Activated CD4-positive, alpha-beta T cell treated with anti-CD3 and anti-CD28 coated beads for 1 hour (primary cell): ENCODE measurements around the gene TRIM16.
"Not testable (repeated sequence)": the region's sequence is repeated elsewhere in the genome, so short reads cannot be mapped to it uniquely, and the experiment has no call there.

Experiments used
- DNase-seq: peaks from one replicate; pipeline ENCODE4 v3.0.0-alpha.2; 2020

TRIM16 gene

GRCh38 chr17:15683824-15684478 is at the start of gene TRIM16:
TRIM16 (minus strand) TSS chr17:15684311; CDS start chr17:15651609, 32,702 bp downstream.
- DNase-seq = peak; percentile 73

GRCh38 chr17:15733174-15733789 is 49.2 kb upstream of the TRIM16 start:
- not testable (repeated sequence) for DNase-seq

- not testable (repeated sequence) for DNase-seq
Observed at GRCh38 chr17:15731900-15732299, 47.8 kb upstream of the TRIM16 start, which contains the start of gene TBC1D26. TBC1D26 (plus strand) TSS chr17:15732283; CDS start chr17:15735349, 3,066 bp downstream.

GRCh38 chr17:15730535-15730934 is 46.4 kb upstream of the TRIM16 start:
- DNase-seq = not testable (repeated sequence)

- not testable (repeated sequence) for DNase-seq
Observed at GRCh38 chr17:15716601-15717563, 32.8 kb upstream of the TRIM16 start.

GRCh38 chr17:15708879-15709278 is 24.8 kb upstream of the TRIM16 start:
- DNase-seq = not testable (repeated sequence)

- not testable (repeated sequence) for DNase-seq
Observed at GRCh38 chr17:15704813-15705212, 20.7 kb upstream of the TRIM16 start.

GRCh38 chr17:15704239-15704638 is 20.1 kb upstream of the TRIM16 start:
- not testable (repeated sequence) for DNase-seq

- DNase-seq = not testable (repeated sequence)
Observed at GRCh38 chr17:15699937-15700336, 15.8 kb upstream of the TRIM16 start.

- DNase-seq = peak; percentile 89
Observed at GRCh38 chr17:15699413-15699924, 15.4 kb upstream of the TRIM16 start, which contains the start of gene ZNF286A. ZNF286A (plus strand) TSS chr17:15699752; CDS start chr17:15700330, 578 bp downstream.

GRCh38 chr17:15698967-15699366 is 14.9 kb upstream of the TRIM16 start:
- DNase-seq = not testable (repeated sequence)

GRCh38 chr17:15687494-15687893 is 3.4 kb upstream of the TRIM16 start:
- not testable (repeated sequence) for DNase-seq

GRCh38 chr17:15683135-15683534 is 976 bp downstream of the TRIM16 start:
- DNase-seq = not testable (repeated sequence)

- not testable (repeated sequence) for DNase-seq
Observed at GRCh38 chr17:15675991-15676390, 8.1 kb downstream of the TRIM16 start.

- not testable (repeated sequence) for DNase-seq
Observed at GRCh38 chr17:15674640-15675039, 9.5 kb downstream of the TRIM16 start.

GRCh38 chr17:15669526-15669925 is 14.6 kb downstream of the TRIM16 start:
- not testable (repeated sequence) for DNase-seq

GRCh38 chr17:15663691-15664090 is 20.4 kb downstream of the TRIM16 start:
- no peak for DNase-seq

GRCh38 chr17:15663176-15663575 is 20.9 kb downstream of the TRIM16 start:
- no peak for DNase-seq

GRCh38 chr17:15662681-15663080 is 21.4 kb downstream of the TRIM16 start:
- DNase-seq = no peak

GRCh38 chr17:15660077-15660476 is 24.0 kb downstream of the TRIM16 start:
- no peak for DNase-seq

- DNase-seq = no peak
Observed at GRCh38 chr17:15659663-15660062, 24.4 kb downstream of the TRIM16 start.

GRCh38 chr17:15659236-15659635 is 24.9 kb downstream of the TRIM16 start:
- DNase-seq = no peak

- DNase-seq = no peak
Observed at GRCh38 chr17:15658296-15658695, 25.8 kb downstream of the TRIM16 start.
